OCI-LY1 (cell line): Measurements from ENCODE around the gene NCF4.

Experiments
- CTCF ChIP-seq: fragments of 200-600 bp; sonication (generic), shearing (Covaris generic); IDR thresholded peaks from 2 replicates; pipeline ENCODE4 v1.5.1; 2017; ENCODE audit warnings: mild to moderate bottlenecking, antibody characterized with exemption, low read length, moderate library complexity, mixed read lengths
- EZH2 ChIP-seq: fragments of 200-600 bp; sonication (generic), shearing (Covaris generic); IDR thresholded peaks from 2 replicates; pipeline ENCODE4 v1.8.0; 2017; ENCODE audit warnings: borderline replicate concordance, mixed run types, mild to moderate bottlenecking, antibody characterized with exemption, low read length, moderate library complexity, mixed read lengths

- no peak for TF ChIP-seq CTCF
- TF ChIP-seq EZH2, result no peak
Observed at GRCh38 chr22:36860438-36860820, 377 bp upstream of the NCF4 start.
